Measurements from ENCODE around the gene OPALIN.
A peak's percentile ranks its signal among the peaks of the same experiment; 100 is the strongest.

Gene OPALIN

DNA sequence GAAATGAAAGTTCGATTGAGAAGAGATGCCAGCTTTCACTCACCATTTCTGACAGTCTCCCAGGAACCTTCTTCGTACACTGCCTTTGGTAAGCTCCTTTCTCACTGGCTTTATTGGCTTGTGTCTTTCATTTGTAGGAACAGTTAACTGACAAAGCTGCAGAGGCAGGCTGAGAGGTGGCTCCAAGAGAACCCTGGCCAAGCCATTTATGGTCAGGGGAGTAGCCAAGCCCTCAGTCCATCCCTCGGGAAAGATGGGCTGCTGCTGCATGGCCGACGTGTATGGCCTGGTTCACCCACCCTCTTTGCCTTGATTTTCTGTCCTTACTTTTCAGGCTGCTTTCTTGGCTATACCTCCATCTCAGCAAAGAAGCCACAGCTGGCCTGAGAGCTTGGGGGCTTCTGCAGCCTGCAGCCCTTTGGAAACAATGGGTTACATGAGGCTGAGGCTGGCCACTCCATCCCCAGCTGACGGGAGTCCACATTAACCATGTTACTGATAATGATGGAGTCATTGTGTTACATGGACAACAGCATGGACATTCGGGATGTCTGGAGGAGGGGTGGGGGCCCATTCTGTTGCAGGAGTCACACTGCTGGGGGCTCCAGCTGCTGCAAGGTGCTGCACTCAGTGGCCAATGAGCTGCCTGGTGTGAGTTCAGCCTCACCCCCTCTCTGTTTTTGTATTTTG is at the start of gene OPALIN:
TSS of gene OPALIN (minus strand) at position 152 of the 690 bp plus-strand sequence. CDS start at position 46, 106 bp downstream.
- no peak for DNase-seq

DNA sequence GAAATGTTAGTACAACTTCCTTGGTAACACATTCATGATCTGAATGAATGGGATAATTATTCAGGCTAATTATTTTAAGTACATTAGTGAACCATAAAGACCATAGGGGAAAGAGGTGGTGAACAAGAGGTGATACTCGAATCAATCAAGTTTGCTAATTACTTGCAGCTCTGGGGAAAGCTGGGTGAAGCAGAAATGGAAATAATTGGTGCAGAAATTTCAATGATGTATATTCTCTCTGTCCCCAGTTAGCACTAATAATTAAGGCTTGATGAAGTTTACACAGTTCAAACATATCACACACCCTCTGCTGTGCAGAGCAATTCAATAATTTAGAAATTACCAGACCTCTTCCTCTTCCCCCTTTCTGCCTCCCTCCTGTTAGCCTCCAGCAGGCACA is 49.4 kb upstream of the OPALIN start:
- no peak for DNase-seq

DNA sequence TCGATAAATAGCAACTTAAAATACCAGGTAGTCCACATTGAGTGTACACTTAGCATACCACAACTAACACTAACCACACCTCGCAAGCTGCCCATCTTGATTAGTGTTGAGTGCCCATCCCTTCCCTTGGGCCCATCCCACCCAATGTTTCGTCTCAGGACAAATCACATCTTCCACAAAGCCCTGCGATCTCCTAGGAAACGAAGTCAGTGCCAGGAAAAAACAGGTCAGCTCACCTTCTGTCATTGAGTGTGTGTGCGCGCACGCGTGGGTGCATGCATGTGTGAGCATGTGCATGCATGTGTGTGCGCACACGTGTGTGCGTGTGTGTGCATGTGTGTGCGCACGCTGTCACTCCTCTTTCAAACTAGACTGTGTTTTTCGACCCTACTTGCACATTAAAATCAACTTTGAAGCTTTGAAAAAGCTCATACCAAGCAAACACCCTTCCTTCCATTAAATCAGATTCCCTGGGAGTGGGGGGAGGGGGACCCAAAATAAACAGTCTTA is 48.8 kb upstream of the OPALIN start:
- no peak for DNase-seq

DNA sequence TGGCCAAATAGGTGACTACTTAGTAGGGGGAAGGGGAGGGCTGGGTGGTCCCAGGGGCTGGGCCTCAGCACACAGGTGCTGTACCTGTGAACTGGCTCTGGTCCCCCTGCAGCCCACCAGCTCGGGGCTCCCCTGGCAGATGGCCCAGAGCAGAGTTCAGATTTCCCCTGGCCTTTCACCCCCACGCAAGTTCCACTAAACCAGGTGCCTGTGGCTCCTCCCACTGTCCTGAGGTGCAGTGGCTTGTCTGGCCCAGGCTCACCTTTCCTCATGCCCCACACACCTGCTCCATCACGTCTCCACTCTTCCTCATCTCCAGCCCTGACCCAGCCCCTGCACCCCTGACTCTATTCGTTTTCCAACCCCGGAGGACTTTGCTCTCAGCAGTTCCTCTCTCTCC is 47.3 kb upstream of the OPALIN start:
- no peak for DNase-seq

DNA sequence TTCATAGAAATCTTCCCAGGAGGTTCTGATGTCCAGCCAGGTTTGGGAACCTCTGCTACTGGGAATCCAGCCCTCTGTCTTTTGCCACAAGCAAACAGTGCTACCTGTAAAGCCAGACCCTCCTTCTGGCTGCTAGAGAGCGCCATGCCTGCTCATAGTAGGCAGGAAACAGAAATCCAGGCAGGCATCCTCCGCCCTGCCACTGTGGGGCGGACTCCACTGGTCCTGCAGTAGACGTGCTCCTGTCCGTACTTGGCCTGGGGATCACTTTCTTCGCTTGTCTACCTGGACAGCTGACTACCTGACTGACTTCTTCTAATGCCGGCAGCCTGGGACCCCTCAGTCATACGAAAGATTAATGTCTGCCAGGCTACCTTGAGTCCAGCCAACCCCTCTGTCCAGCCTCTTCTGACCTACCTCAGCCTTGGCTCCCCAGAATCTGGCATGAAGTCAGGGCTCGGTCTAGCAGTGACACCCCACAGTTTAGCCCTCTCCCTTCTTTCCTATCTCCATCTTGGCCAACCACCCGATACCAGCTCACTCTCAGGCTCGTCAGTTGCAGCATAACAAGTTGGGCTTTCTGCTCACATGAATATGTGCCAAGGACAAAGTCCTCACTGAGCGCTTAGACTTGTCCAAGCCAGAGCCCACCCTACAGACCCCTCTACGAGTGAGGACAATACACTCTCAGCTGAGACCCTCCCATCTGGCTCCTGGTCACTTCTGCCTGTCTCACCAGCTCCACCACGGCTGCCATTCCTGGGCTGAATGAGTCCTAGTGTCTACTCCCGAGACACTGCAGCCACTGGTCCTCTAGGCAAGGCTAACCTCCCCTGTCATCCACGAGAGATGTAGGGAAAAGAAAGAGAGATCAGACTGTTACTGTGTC is 43.9 kb upstream of the OPALIN start:
- no peak for DNase-seq

DNA sequence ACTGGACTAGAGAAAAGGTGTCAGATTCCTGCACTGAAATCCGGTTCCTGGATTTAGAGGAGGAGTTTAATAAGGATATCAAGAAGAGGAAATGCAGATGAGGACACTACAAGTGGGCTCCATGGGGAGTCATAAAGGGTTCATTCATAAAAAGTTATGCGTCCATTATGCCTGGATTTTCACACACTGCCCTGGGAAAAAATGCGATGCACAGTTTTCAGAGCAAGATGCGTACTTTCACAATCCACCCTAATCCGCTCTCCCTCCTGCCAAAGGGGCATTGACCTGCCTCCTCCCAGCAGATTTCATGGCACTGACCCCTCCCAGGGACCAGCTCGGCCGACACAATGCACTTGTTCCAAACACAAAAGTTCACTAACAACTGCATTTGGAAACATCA is 42.2 kb upstream of the OPALIN start:
- no peak for DNase-seq

DNA sequence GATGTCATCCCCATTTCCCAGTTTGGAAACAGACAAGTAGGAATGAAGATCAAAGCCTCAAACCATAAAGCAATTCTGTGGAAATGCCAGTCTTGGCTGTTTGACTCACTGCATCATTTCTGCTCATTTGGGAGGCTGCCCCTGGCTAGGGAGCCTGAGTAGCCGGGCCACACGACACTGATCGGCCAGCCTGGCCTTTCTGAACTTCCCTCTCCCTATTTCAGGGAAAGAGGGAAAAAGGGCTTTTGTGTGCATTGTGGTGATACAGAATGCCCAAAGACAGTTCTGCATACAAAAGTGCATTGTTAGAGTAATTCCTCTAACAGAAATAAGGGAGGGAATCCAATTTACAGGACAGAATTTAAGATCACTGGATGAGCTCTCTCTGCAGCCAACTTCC is 41.7 kb upstream of the OPALIN start:
- no peak for DNase-seq

DNA sequence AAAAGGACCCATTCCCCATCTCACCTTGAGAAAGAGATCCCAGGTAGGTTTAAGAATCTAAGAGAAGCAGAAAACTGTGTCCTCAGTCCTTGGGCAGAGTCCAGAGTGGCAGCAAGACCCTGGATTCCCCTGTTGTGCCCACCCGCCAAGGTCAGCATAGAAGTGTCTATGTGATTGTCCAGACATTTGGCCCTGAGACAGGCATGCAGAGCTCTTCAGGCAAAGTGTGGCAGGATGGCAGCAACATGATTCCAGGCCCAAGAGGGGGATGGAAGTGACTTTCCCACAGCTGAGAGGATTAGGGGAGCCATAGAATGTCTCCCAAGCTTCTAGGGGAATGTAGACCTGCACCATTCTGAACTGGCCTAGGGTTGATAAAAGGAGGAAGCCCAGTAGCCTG is 39.1 kb upstream of the OPALIN start:
- DNase-seq: no peak

DNA sequence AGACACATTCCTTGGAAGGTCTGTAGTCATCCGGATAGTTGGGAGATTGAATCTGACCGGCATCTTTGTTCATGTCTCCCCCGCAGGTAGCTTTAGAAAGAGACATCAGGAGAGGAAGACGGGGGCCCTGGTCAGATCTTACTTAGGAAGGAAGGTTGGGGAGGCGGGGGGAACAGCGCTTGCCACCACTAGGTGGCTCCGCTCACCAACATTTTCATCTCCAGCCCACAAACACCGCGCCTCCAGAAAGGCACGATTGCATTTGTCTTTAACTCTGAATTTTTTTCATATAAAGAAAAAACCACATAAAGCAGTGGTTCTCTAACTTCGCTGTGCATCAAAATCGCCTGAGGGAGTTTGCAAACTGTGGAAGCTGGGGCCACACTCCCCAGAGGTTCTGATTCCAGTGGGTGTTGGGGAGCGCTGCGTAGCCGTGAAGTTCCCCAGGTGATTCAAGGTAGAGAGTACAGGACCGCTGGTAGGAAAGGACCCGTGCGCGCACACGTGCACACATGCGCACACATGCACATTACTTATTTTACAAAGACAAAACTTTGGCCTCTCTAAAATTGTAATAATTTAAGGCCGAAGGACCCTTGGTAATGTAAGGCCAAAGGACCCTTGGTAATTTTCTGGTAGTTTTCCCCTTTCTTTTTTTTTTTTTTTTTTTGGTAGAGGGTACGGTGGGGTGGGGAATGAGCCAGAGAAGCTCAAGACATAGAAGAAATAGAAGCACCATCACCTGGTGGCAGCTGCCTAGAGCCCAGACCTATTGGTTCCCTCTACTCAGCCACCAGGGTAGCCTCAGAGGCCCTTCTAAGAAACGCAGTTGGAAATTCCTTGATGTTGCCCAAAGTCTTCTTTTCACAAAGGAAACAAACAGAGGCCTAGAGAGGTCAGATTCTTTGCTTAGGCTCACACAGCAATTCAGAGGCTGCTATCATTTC is 37.4 kb upstream of the OPALIN start:
- DNase-seq: peak; percentile 50

GRCh38 chr10:96390460-96390864 is 31.7 kb upstream of the OPALIN start:
- no peak for DNase-seq

- no peak for DNase-seq
Measured at GRCh38 chr10:96389785-96390184, 31.0 kb upstream of the OPALIN start.

DNA sequence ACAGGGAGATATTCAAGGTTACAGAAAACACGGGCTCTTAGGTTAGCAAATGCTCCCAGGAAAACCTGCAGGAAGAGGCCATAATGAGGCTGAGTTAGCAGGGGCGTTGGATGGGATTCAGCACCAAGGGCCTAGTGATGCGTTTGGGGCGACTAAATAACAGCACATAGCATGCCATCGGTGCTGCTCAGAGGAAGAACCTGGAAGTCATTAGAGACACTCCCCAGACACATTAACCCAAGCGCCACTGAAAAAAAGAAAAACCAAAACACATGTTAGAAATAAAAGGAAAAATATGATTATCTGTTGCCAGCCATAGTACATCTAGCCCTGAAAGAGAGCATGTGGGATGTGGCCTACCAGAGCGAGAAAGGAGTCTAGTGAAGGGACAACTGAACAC is 28.8 kb upstream of the OPALIN start:
- no peak for DNase-seq

DNA sequence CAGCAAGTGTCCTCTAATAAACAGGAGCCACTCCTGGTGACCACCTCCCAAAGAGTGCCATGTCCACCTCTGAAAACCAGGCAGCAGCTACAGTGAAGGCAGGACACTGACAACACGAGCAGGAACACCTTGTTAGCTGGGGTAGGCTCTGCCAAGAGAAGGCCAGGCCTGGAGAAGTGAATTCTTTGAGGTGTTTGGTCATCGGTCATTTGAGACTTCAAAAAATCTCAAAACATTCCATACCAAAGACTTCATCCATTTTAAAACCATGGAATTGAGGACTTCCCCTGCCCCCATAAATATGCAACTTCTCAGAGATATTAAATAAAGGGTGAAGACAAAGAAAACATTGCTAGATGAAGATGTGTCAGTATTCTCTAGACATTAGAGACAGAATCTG is 28.4 kb upstream of the OPALIN start:
- no peak for DNase-seq

DNA sequence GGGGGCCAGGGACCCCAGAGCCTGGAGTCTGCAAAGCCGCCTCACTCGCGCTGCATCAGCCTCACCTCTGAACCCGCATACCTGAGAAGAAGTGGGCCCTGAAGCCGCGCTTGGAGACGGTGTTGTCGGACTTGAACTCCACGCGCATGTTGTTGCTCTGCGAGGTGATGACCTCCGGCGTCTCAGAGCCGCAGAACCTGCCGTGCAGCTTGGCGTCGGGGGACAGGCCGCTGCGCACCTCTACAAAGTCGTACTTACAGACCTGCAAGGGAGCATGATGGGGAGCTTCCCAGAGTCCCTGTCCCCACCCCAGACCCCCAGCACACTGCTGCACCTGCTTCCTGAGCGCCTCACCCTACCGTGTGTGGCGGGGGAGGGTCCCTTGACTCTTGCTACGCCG is 25.7 kb upstream of the OPALIN start:
- DNase-seq: no peak

- no peak for DNase-seq
Measured at GRCh38 chr10:96380821-96381220, 22.0 kb upstream of the OPALIN start.

GRCh38 chr10:96379758-96380157 is 21.0 kb upstream of the OPALIN start:
- DNase-seq: no peak

DNA sequence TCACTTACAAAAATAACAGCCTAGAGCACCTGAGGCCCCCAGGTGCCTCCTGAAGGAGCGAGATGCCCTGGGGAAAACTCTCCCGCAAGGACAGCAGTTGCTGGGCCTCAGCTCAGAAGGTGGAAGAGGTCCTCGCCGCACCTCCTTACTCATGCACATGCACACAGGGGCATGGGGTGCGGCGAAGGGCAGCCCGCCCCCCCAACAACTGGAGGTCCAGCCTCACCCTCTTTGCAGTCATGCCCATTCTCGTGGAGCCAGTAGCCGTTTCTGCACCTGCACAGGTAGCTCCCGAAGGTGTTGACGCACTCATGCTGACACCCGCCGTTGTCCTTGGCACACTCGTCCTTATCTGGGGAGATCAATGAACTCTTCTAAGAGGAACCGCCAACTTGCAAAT is 19.9 kb upstream of the OPALIN start:
- no peak for DNase-seq

- DNase-seq: no peak
Measured at GRCh38 chr10:96377816-96378294, 19.1 kb upstream of the OPALIN start.

- DNase-seq: no peak
Measured at GRCh38 chr10:96376483-96376882, 17.7 kb upstream of the OPALIN start.

- peak; percentile 57 for DNase-seq
Measured at GRCh38 chr10:96374985-96375830, 16.4 kb upstream of the OPALIN start.

DNA sequence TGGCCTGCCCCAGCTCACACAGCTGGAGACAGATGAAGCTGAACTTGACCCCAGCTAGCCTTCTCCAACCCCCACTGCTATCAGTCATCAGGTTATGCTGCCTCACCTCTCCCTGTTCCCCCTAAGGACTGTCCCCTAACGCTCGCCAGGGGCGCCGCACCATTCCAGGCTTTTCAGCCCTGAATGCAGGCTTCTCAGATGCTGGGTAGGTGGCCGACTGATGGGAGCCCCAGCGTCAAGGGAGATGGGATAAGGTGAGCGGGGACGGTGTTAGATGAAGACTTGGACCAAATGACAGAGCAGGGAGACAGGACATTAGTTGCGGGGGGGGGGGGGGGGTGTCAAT is 15.8 kb upstream of the OPALIN start:
- DNase-seq: no peak

DNA sequence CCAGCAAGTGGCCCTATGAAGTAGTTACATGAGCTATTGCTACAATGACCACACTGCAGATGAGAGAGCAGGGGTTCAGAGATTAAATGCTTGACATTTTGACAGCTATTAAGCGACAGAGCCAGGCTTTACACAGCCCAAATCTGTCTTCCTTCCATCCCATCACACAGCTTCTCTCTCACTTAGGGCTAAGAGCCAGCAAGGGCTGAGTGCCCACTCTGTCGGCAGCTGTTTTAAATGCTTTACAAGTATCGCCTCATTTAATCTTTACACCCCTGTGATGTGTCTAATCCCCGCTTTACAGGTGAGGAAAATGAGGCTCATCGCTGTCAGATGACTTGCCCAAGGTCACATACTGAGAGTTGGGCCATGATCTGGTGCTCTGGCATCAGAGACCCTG is 15.2 kb upstream of the OPALIN start:
- no peak for DNase-seq

Data from activated gamma-delta T cell treated with Interleukin-2 at 50 U/mL for 16 hours (primary cell).